GM23338 (cell line): ENCODE data around the gene JMJD1C. TPM values are rescaled to one million over a fixed set of nuclear protein-coding genes. Genes with fewer than 3 reads are reported as not detected.

Experiments used
- ATAC-seq: fragments of 200-7000 bp; cut with Tn5 transposase; 3 replicates; pipeline ENCODE4 v1.9.1; 2020
- DNase-seq: peaks from one replicate; pipeline ENCODE4 v3.0.0-alpha.2; 2015; ENCODE audit warnings: low spot score
- H2AFZ ChIP-seq: fragments of 200-600 bp; sonication (generic); 2 replicates; pipeline ENCODE4 v1.8.0; 2016; ENCODE audit warnings: antibody characterized with exemption, mild to moderate bottlenecking, moderate library complexity
- H3F3A ChIP-seq: fragments of 200-600 bp; sonication (generic); replicated peaks from 2 replicates; pipeline ENCODE4 v1.8.0; 2017; ENCODE audit warnings: antibody characterized with exemption, mixed run types, low read depth
- H3K27ac ChIP-seq: fragments of 200-600 bp; sonication (generic); 2 replicates; pipeline ENCODE4 v1.6.1; 2016; ENCODE audit warnings: low read depth
- H3K27me3 ChIP-seq: fragments of 200-600 bp; sonication (generic); 2 replicates; pipeline ENCODE4 v1.8.0; 2016; ENCODE audit warnings: mild to moderate bottlenecking, mixed run types, moderate library complexity; ENCODE audit not compliant: insufficient read depth
- H3K36me3 ChIP-seq: fragments of 200-600 bp; sonication (generic); 2 replicates; pipeline ENCODE4 v1.8.0; 2016; ENCODE audit warnings: mild to moderate bottlenecking; ENCODE audit not compliant: insufficient read depth
- H3K4me1 ChIP-seq: fragments of 200-600 bp; sonication (generic); 2 replicates; pipeline ENCODE4 v1.8.0; 2016; ENCODE audit warnings: mild to moderate bottlenecking, moderate library complexity; ENCODE audit not compliant: insufficient read depth
- H3K4me2 ChIP-seq: fragments of 200-600 bp; sonication (generic); 2 replicates; pipeline ENCODE4 v1.7.1; 2017; ENCODE audit warnings: mixed run types
- H3K4me3 ChIP-seq: fragments of 200-600 bp; sonication (generic); 2 replicates; pipeline ENCODE4 v1.6.1; 2016; ENCODE audit warnings: mixed run types
- H3K79me2 ChIP-seq: fragments of 200-600 bp; sonication (generic); replicated peaks from 2 replicates; pipeline ENCODE4 v1.8.0; 2017; ENCODE audit warnings: mild to moderate bottlenecking; ENCODE audit not compliant: insufficient read depth
- H3K9me2 ChIP-seq: fragments of 200-600 bp; sonication (generic); 2 replicates; pipeline ENCODE4 v1.8.0; 2017; ENCODE audit not compliant: insufficient read depth
- H4K20me1 ChIP-seq: fragments of 200-600 bp; sonication (generic); replicated peaks from 2 replicates; pipeline ENCODE4 v1.8.0; 2017; ENCODE audit warnings: mild to moderate bottlenecking; ENCODE audit not compliant: insufficient read depth
- H3K27ac Mint-ChIP-seq: 2 replicates; pipeline ENCODE4 v1.8.0; 2020; ENCODE audit warnings: inconsistent platforms, mild to moderate bottlenecking, moderate library complexity, mixed read lengths
- H3K27me3 Mint-ChIP-seq: 3 replicates; pipeline ENCODE4 v1.8.0; 2022; ENCODE audit warnings: low read depth, mild to moderate bottlenecking, moderate library complexity, mixed read lengths, inconsistent platforms; ENCODE audit not compliant: insufficient read depth, poor library complexity
- H3K36me3 Mint-ChIP-seq: 3 replicates; pipeline ENCODE4 v1.8.0; 2021; ENCODE audit warnings: low read depth, mild to moderate bottlenecking, inconsistent platforms, moderate library complexity, mixed read lengths
- H3K4me1 Mint-ChIP-seq: 3 replicates; pipeline ENCODE4 v1.8.0; 2020; ENCODE audit warnings: mild to moderate bottlenecking, inconsistent platforms, mixed read lengths
- H3K4me3 Mint-ChIP-seq: 3 replicates; pipeline ENCODE4 v1.8.0; 2021; ENCODE audit warnings: moderate library complexity, mild to moderate bottlenecking, inconsistent platforms, mixed read lengths
- H3K9me3 Mint-ChIP-seq: 3 replicates; pipeline ENCODE4 v1.8.0; 2020; ENCODE audit warnings: moderate library complexity, mild to moderate bottlenecking, inconsistent platforms, mixed read lengths
- CREB1 ChIP-seq: fragments of 250-450 bp; sonication (Bioruptor Pico); IDR thresholded peaks from 2 replicates; pipeline ENCODE4 v1.5.0; 2020; ENCODE audit warnings: low read depth, mild to moderate bottlenecking, moderate library complexity
- CTCF ChIP-seq, 2 experiments: fragments of 200-600 bp in 1 of 2; sonication (generic) in 1 of 2; conservative IDR thresholded peaks; 2 replicates each; pipeline versions ENCODE4 v1.5.1 to v1.6.1; 2016 to 2017; ENCODE audit warnings: antibody characterized with exemption in 2 of 2, low read depth in 2 of 2, mild to moderate bottlenecking in 2 of 2, moderate library complexity in 1 of 2
- ETS1 ChIP-seq: IDR thresholded peaks from 2 replicates; pipeline ENCODE4 v1.6.1; 2016; ENCODE audit warnings: antibody characterized with exemption
- EZH2 ChIP-seq: fragments of 200-600 bp; sonication (generic); IDR thresholded peaks from one replicate; pipeline ENCODE4 v1.8.0; 2017; ENCODE audit warnings: antibody characterized with exemption, mild to moderate bottlenecking, low read depth; ENCODE audit not compliant: unreplicated experiment
- EZH2phosphoT487 ChIP-seq: fragments of 200-600 bp; sonication (generic); IDR thresholded peaks from one replicate; pipeline ENCODE4 v1.8.1; 2018; ENCODE audit warnings: antibody characterized with exemption; ENCODE audit not compliant: unreplicated experiment
- JUNB ChIP-seq: IDR thresholded peaks from one replicate; pipeline ENCODE4 v1.6.1; 2016; ENCODE audit warnings: antibody characterized with exemption; ENCODE audit not compliant: unreplicated experiment
- POLR2AphosphoS5 ChIP-seq: IDR thresholded peaks from 2 replicates; pipeline ENCODE4 v1.6.1; 2016; ENCODE audit warnings: antibody characterized with exemption, low read depth
- REST ChIP-seq: IDR thresholded peaks from one replicate; pipeline ENCODE4 v1.6.1; 2018; ENCODE audit warnings: antibody characterized with exemption; ENCODE audit not compliant: unreplicated experiment
- ZNF114 ChIP-seq: fragments of 250-450 bp; sonication (Bioruptor Pico); IDR thresholded peaks from 2 replicates; pipeline ENCODE4 v1.5.0; 2020; ENCODE audit warnings: mild to moderate bottlenecking, moderate library complexity
- ZNF331 ChIP-seq: fragments of 250-450 bp; sonication (Bioruptor Pico); IDR thresholded peaks from 2 replicates; pipeline ENCODE4 v1.5.0; 2020; ENCODE audit warnings: low read depth, mild to moderate bottlenecking, moderate library complexity
- polyA plus RNA-seq: library from polyadenylated mRNA; unstranded; fragments of >200 nt; fragmentation: Nextera tagmentation; extraction: Ambion mirVana; gene quantifications from 2 replicates; pipeline ENCODE4 v1.2.1, GENCODE V29; 2016
- total RNA-seq: library from RNA; depleted of rRNA; stranded (reverse); fragments of >200 nt; shearing (Covaris generic); gene quantifications from 2 replicates; pipeline ENCODE4 v1.2.3, GENCODE V29; 2014

The JMJD1C gene
- total and polyA plus RNA-seq, 2 experiments from 2014 or later: 333 to 435 TPM

- peaks cover 21% of the 10 kb centered on the region; the same call in 2 of the 3 replicates for H3K4me1 Mint-ChIP-seq
- Histone ChIP-seq H2AFZ (no peak overlapping the region), H3K4me3 (no peak overlapping the region), H3K36me3 (peaks cover 40% of the 10 kb centered on the region), H3K79me2 (peaks cover 99% of the 10 kb centered on the region), H3K27me3 (no peaks in the 10 kb centered on the region), H3K4me1 (peaks cover 33% of the 10 kb centered on the region), H4K20me1 (peaks cover 57% of the 10 kb centered on the region), H3K27ac (no peak overlapping the region), H3K4me2 (no peak overlapping the region), H3K9me2 (no peaks in the 10 kb centered on the region), H3F3A (0 out of 2 replicates have a peak, but pooled peaks cover 4% of the 10 kb centered on the region)
- peaks cover 13% of the 10 kb centered on the region for H3K27me3 Mint-ChIP-seq
- peak; percentile 72 for DNase-seq
- no peak overlapping the region for H3K27ac Mint-ChIP-seq
- H3K36me3 Mint-ChIP-seq: peaks cover 41% of the 10 kb centered on the region
- H3K4me3 Mint-ChIP-seq: no peak overlapping the region
- TF ChIP-seq CREB1 (CRISPR knock-in tag) (no peak), CTCF (conservative IDR thresholded peaks at IDR 0.05; ENCODE audit: low read depth in 2 of 2) (peak; percentile 63 to 74), ETS1 (no peak)
- ATAC-seq: peak; percentile 57
- H3K9me3 Mint-ChIP-seq: no peaks in the 10 kb centered on the region; the same call in 2 of the 3 replicates
Measured at GRCh38 chr10:63217120-63217605, 248.6 kb downstream of the JMJD1C start.

- H3K27ac ChIP-seq: no peak overlapping the region
- peaks cover 51% of the 10 kb centered on the region for H3K36me3 ChIP-seq
- peaks cover 30% of the 10 kb centered on the region for H3K4me1 ChIP-seq
- H3K9me2 ChIP-seq: no peaks in the 10 kb centered on the region
- H3K27me3 ChIP-seq: no peaks in the 10 kb centered on the region
- 0 out of 2 replicates have a peak, but pooled peaks cover 4% of the 10 kb centered on the region for H3F3A ChIP-seq
- peaks cover 99% of the 10 kb centered on the region for H3K79me2 ChIP-seq
- H3K4me1 Mint-ChIP-seq: peaks cover 12% of the 10 kb centered on the region; the same call in 2 of the 3 replicates
- no peak overlapping the region for H3K4me3 Mint-ChIP-seq
- ATAC-seq (no peak), DNase-seq (no peak)
- H3K4me3 ChIP-seq: no peak overlapping the region
- H2AFZ ChIP-seq: no peak overlapping the region
- no peak overlapping the region for H3K4me2 ChIP-seq
- peaks cover 56% of the 10 kb centered on the region for H4K20me1 ChIP-seq
- no peak overlapping the region for H3K27ac Mint-ChIP-seq
- peaks cover 8% of the 10 kb centered on the region for H3K27me3 Mint-ChIP-seq
- no peaks in the 10 kb centered on the region; the same call in 2 of the 3 replicates for H3K9me3 Mint-ChIP-seq
- H3K36me3 Mint-ChIP-seq: peaks cover 56% of the 10 kb centered on the region
- no peak for TF ChIP-seq EZH2
- TF ChIP-seq POLR2AphosphoS5: no peak
- no peak for TF ChIP-seq ZNF331 (CRISPR knock-in tag)
- no peak for TF ChIP-seq CTCF (conservative IDR thresholded peaks at IDR 0.05; ENCODE audit: low read depth in 2 of 2)
- no peak for TF ChIP-seq CREB1 (CRISPR knock-in tag)
- no peak for TF ChIP-seq JUNB
- TF ChIP-seq EZH2phosphoT487: no peak
- TF ChIP-seq ZNF114 (CRISPR knock-in tag): no peak
- no peak for TF ChIP-seq REST
Measured at GRCh38 chr10:63214571-63214970, 251.2 kb downstream of the JMJD1C start.
